MCF 10A (cell line): ENCODE data around the gene BTBD10. TPM values are rescaled to one million over a fixed set of nuclear protein-coding genes. Genes with fewer than 3 reads are reported as not detected.

Experiments used
- BruUV-seq: library from RNA; stranded (reverse); fragments of 400-500 nt; replicated peaks from 2 replicates; lab custom pipeline; 2021; lab: Mats Ljungman, UMichigan
- CTCF ChIA-PET: fragments of 300-600 bp; sonication (Branson Sonifier 250); formaldehyde crosslinking; extraction: SDS; loops from one replicate; lab custom pipeline; 2021; ENCODE audit warnings: antibody characterized with exemption, inconsistent platforms; lab: Yijun Ruan, JAX
- POLR2A ChIA-PET: fragments of 300-600, 350-650 bp; sonication (Branson Sonifier 250); formaldehyde crosslinking; extraction: SDS; loops from one replicate; lab custom pipeline; 2020; ENCODE audit warnings: antibody characterized with exemption, inconsistent platforms; lab: Yijun Ruan, JAX
- DNase-seq: peaks from one replicate; pipeline ENCODE4 v3.0.0-alpha.2; 2018; ENCODE audit not compliant: unreplicated experiment
- H3K27ac Mint-ChIP-seq: one replicate; pipeline ENCODE4 v1.8.0; 2022; ENCODE audit warnings: mild to moderate bottlenecking, low read depth, mixed read lengths; ENCODE audit not compliant: unreplicated experiment
- H3K27me3 Mint-ChIP-seq: one replicate; pipeline ENCODE4 v1.8.0; 2022; ENCODE audit warnings: mixed read lengths; ENCODE audit not compliant: insufficient read depth, unreplicated experiment
- H3K36me3 Mint-ChIP-seq: one replicate; pipeline ENCODE4 v1.8.0; 2022; ENCODE audit warnings: mild to moderate bottlenecking, moderate library complexity, mixed read lengths; ENCODE audit not compliant: insufficient read depth, unreplicated experiment
- H3K4me1 Mint-ChIP-seq: one replicate; pipeline ENCODE4 v1.8.0; 2022; ENCODE audit warnings: mixed read lengths; ENCODE audit not compliant: insufficient read depth, unreplicated experiment
- H3K4me3 Mint-ChIP-seq: one replicate; pipeline ENCODE4 v1.8.0; 2022; ENCODE audit warnings: mild to moderate bottlenecking, moderate library complexity, mixed read lengths; ENCODE audit not compliant: unreplicated experiment
- H3K9me3 Mint-ChIP-seq: one replicate; pipeline ENCODE4 v1.8.0; 2022; ENCODE audit warnings: mixed read lengths; ENCODE audit not compliant: unreplicated experiment
- CTCF ChIP-seq: fragments of 200-600 bp; IDR thresholded peaks from one replicate; pipeline ENCODE4 v1.8.0; 2022; ENCODE audit warnings: antibody characterized with exemption, mild to moderate bottlenecking; ENCODE audit not compliant: unreplicated experiment
- intact Hi-C: fragments of 100-400 bp; cut with micrococcal nuclease; formaldehyde crosslinking; loops from 2 replicates; pipeline ENCODE4 v1.14.1; 2022
- total RNA-seq: library from RNA; stranded (reverse); gene quantifications from 2 replicates; pipeline ENCODE4 v1.2.3, GENCODE V29; 2022

Gene BTBD10
- total RNA-seq, 1 experiment from 2014 or later: 42.2 TPM

- POLR2A ChIA-PET: interaction anchor here (0.6 kb wide), 2 partner anchors 11 to 102 kb away, joined by 3 read pairs; no protein-coding TSS in a partner anchor
- no peak overlapping the region for H3K27ac Mint-ChIP-seq
Observed at GRCh38 chr11:13349046-13349445, 114.0 kb downstream of the BTBD10 start.

GRCh38 chr11:13348305-13348704 is 114.7 kb downstream of the BTBD10 start:
- H3K36me3 Mint-ChIP-seq: peaks cover 20% of the 10 kb centered on the region
- peak overlapping the region; percentile 92 for H3K27ac Mint-ChIP-seq
- H3K9me3 Mint-ChIP-seq: no peaks in the 10 kb centered on the region
- intact Hi-C loops: no loop called here
- no peak overlapping the region for H3K4me3 Mint-ChIP-seq
- POLR2A ChIA-PET: interaction anchor here (1.0 to 1.3 kb wide), 2 partner anchors 10 to 139 kb away, joined by 3 to 6 read pairs; no protein-coding TSS in a partner anchor
- CTCF ChIA-PET: interaction anchor here (6.3 kb wide), 1 partner anchor 137 kb away, joined by 243 read pairs; no protein-coding TSS in a partner anchor
- H3K27me3 Mint-ChIP-seq: no peaks in the 10 kb centered on the region
- no peak for DNase-seq
- no TSS peak for BruUV-seq
- no peak for TF ChIP-seq CTCF
- peaks cover 8% of the 10 kb centered on the region for H3K4me1 Mint-ChIP-seq

More at GRCh38 chr11:13349046-13349445, 114.0 kb downstream of the BTBD10 start:
- CTCF ChIA-PET: interaction anchor here (0.5 to 5.0 kb wide), 4 partner anchors 11 to 381 kb away, joined by 3 to 24 read pairs (median 4); no protein-coding TSS in a partner anchor
- Mint-ChIP-seq H3K4me3 (no peak overlapping the region), H3K4me1 (peaks cover 8% of the 10 kb centered on the region), H3K9me3 (no peaks in the 10 kb centered on the region), H3K27me3 (no peaks in the 10 kb centered on the region), H3K36me3 (peaks cover 24% of the 10 kb centered on the region)
- DNase-seq: no peak
- intact Hi-C loops: no loop called here
- TF ChIP-seq CTCF: no peak
- no TSS peak for BruUV-seq

- no TSS peak for BruUV-seq
- Mint-ChIP-seq H3K27ac (peak overlapping the region; percentile 92), H3K4me3 (no peak overlapping the region), H3K36me3 (peaks cover 16% of the 10 kb centered on the region), H3K4me1 (peaks cover 8% of the 10 kb centered on the region), H3K27me3 (no peaks in the 10 kb centered on the region), H3K9me3 (no peaks in the 10 kb centered on the region)
- ChIA-PET CTCF (interaction anchor here (6.3 kb wide), 1 partner anchor 136 kb away, joined by 243 read pairs; no protein-coding TSS in a partner anchor), POLR2A (interaction anchor here (1.0 to 1.3 kb wide), 2 partner anchors 9 to 138 kb away, joined by 3 to 6 read pairs; no protein-coding TSS in a partner anchor)
- intact Hi-C loops: no loop called here
- no peak for DNase-seq
- TF ChIP-seq CTCF: no peak
Observed at GRCh38 chr11:13347901-13348300, 115.1 kb downstream of the BTBD10 start.

- Mint-ChIP-seq H3K36me3 (peaks cover 16% of the 10 kb centered on the region), H3K4me3 (no peak overlapping the region), H3K27me3 (no peaks in the 10 kb centered on the region), H3K9me3 (no peaks in the 10 kb centered on the region), H3K4me1 (peaks cover 9% of the 10 kb centered on the region), H3K27ac (no peak overlapping the region)
- ChIA-PET CTCF (interaction anchor here (0.9 to 6.3 kb wide), 5 partner anchors 12 to 383 kb away, joined by 3 to 243 read pairs (median 34); no protein-coding TSS in a partner anchor), POLR2A (no interaction called here)
- intact Hi-C loops: no loop called here
- DNase-seq: no peak
- BruUV-seq: no TSS peak
- TF ChIP-seq CTCF: no peak
Observed at GRCh38 chr11:13346470-13346869, 116.6 kb downstream of the BTBD10 start.
